HG03432 (cell line): ENCODE measurements around the gene CAMSAP1.
"Not testable (repeated sequence)": the region's sequence is repeated elsewhere in the genome, so short reads cannot be mapped to it uniquely, and the experiment has no call there.

ENCODE experiments used
- ATAC-seq: cut with Tn5 transposase; IDR thresholded peaks from one replicate; pipeline ENCODE4 v1.9.1; 2021; ENCODE audit warnings: mild to moderate bottlenecking, moderate library complexity; ENCODE audit not compliant: unreplicated experiment

The CAMSAP1 gene

GRCh38 chr9:135901031-135901758, 6.2 kb downstream of the CAMSAP1 start:
- no peak for ATAC-seq

GRCh38 chr9:135898634-135899407, 8.5 kb downstream of the CAMSAP1 start:
- ATAC-seq: no peak

GRCh38 chr9:135896626-135897025, 10.7 kb downstream of the CAMSAP1 start:
- ATAC-seq: no peak

- ATAC-seq: no peak
Measured at GRCh38 chr9:135896205-135896604, 11.1 kb downstream of the CAMSAP1 start.

GRCh38 chr9:135895202-135895848, 12.0 kb downstream of the CAMSAP1 start:
- no peak for ATAC-seq

- no peak for ATAC-seq
Measured at GRCh38 chr9:135893104-135893503, 14.2 kb downstream of the CAMSAP1 start.

GRCh38 chr9:135892327-135892726, 15.0 kb downstream of the CAMSAP1 start:
- not testable (repeated sequence) for ATAC-seq

- ATAC-seq: no peak
Measured at GRCh38 chr9:135891027-135891631, 16.2 kb downstream of the CAMSAP1 start.

- ATAC-seq: no peak
Measured at GRCh38 chr9:135890190-135891026, 16.9 kb downstream of the CAMSAP1 start.

- ATAC-seq: no peak
Measured at GRCh38 chr9:135889564-135890189, 17.7 kb downstream of the CAMSAP1 start.

- ATAC-seq: no peak
Measured at GRCh38 chr9:135888766-135889394, 18.5 kb downstream of the CAMSAP1 start.

- no peak for ATAC-seq
Measured at GRCh38 chr9:135888126-135888765, 19.1 kb downstream of the CAMSAP1 start.

- no peak for ATAC-seq
Measured at GRCh38 chr9:135887585-135888050, 19.7 kb downstream of the CAMSAP1 start.

GRCh38 chr9:135887021-135887507, 20.3 kb downstream of the CAMSAP1 start:
- no peak for ATAC-seq

- no peak for ATAC-seq
Measured at GRCh38 chr9:135886147-135886981, 21.0 kb downstream of the CAMSAP1 start.

GRCh38 chr9:135885100-135885853, 22.1 kb downstream of the CAMSAP1 start:
- no peak for ATAC-seq
